Pancreas (tissue), 10 donors: ENCODE results near the gene GSAP. TPM values are rescaled to one million over a fixed set of nuclear protein-coding genes. Genes with fewer than 3 reads are reported as not detected.
A peak's percentile ranks its signal among the peaks of the same experiment; 100 is the strongest.

Experiments
- ATAC-seq, 4 donors: fragments of 200-7000 bp; cut with Tn5 transposase; one replicate each; pipeline versions ENCODE4 v1.8.0 to v1.9.1; 2020; ENCODE audit warnings: mild to moderate bottlenecking in 4 of 4, moderate library complexity in 4 of 4
- DNase-seq, 6 donors: peaks; one replicate each; pipeline ENCODE4 v3.0.0-alpha.2; 2020
- FAIRE-seq: peaks from 2 replicates; lab custom pipeline; 2012; peaks lifted over from hg19 to GRCh38; lab: Jason Lieb, UNC
- H3K27ac ChIP-seq, 4 donors: fragments of 200-600 bp; sonication (generic); 1 replicate in 3 of 4; 2 replicates in 1 of 4; pipeline versions ENCODE4 v1.5.0 to v1.8.0; 2020
- H3K27me3 ChIP-seq, 4 donors: fragments of 200-600 bp; one replicate each; pipeline ENCODE4 v1.8.0; 2021
- H3K36me3 ChIP-seq, 3 donors: fragments of 200-600 bp; sonication (generic) in 1 of 3; one replicate each; pipeline versions ENCODE4 v1.5.0 to v1.8.0; 2020 to 2021
- H3K4me1 ChIP-seq, 3 donors: fragments of 200-600 bp; one replicate each; pipeline ENCODE4 v1.8.0; 2021
- H3K4me3 ChIP-seq, 4 donors: fragments of 200-600 bp; sonication (generic) in 2 of 4; one replicate each; pipeline versions ENCODE4 v1.5.0 to v1.8.0; 2020 to 2021
- H3K9me3 ChIP-seq, 4 donors: fragments of 200-600 bp; one replicate each; pipeline ENCODE4 v1.8.0; 2021
- CTCF ChIP-seq, 4 donors: fragments of 200-600 bp; sonication (generic) in 3 of 4; IDR thresholded peaks; one replicate each; pipeline versions ENCODE4 v1.5.0 to v1.8.0; 2021; ENCODE audit warnings: antibody characterized with exemption in 4 of 4
- WGBS, 2 donors: extraction: QIAGEN DNeasy Blood & Tissue Kit; methylation state at CpG; one replicate each; pipeline ENCODE4 v1.1.7; 2013; 5-methylcytosine and 5-hydroxymethylcytosine counted together
- intact Hi-C, 3 donors: fragments of 100-400 bp; cut with DNase I; formaldehyde crosslinking; loops; one replicate each; pipeline versions ENCODE4 v1.11.1 to v1.14.2; 2022
- polyA plus RNA-seq, 2 donors: library from polyadenylated mRNA; stranded (reverse); fragments of 200-250 nt; gene quantifications; one replicate each; pipeline ENCODE4 v1.2.3, GENCODE V29; 2013
- total RNA-seq, 6 donors: library from RNA; stranded (reverse); fragmentation: NEBNext Ultra II Directional in 4 of 6; extraction: Animal tissue kit (Norgen Biotek cat#: 25700) in 4 of 6; gene quantifications; one replicate each; pipeline versions ENCODE4 v1.2.1 to v1.2.4, GENCODE V29; 2021 to 2023
- donor health status: healthy with polysubstance abuse.
- donor health status: DM: no; HTN: no; CAD: no; lungs with moderate emphysema.
- donor health status: DM: no; HTN: no; CAD: no.
- donor health status: control.
- donor health status: control.
- donor health status: Bipolar disorder and iron deficiency.
- donor health status: DM: yes; HTN: yes; CAD: no.
- donor health status: DM: no; HTN: no; CAD: no.
- donor health status: DM: no; HTN: no; CAD: no.
- donor health status: DM: yes; HTN: yes; CAD: no.

Gene GSAP
- total and polyA plus RNA-seq, 8 donors: 5.3 to 22.7 (median 8.7) TPM

- H3K9me3 ChIP-seq: no peaks in the 10 kb centered on the region
- H3K36me3 ChIP-seq: no peaks in the 10 kb centered on the region
- ATAC-seq (peak in 1 of 4 donors; percentile 44), DNase-seq (no peak), FAIRE-seq (no peak)
- H3K4me1 ChIP-seq: no peaks in the 10 kb centered on the region
- TF ChIP-seq CTCF (IDR thresholded peaks at IDR 0.05): no peak
- H3K4me3 ChIP-seq: no peak overlapping the region
- 42 to 51% methylated on average over 5 of the region's 5 CpGs for WGBS, 2 donors
- H3K27ac ChIP-seq: no peak overlapping the region
- intact Hi-C loops: no loop called here
- no peaks in the 10 kb centered on the region for H3K27me3 ChIP-seq
These were observed 9.9 kb upstream of the GSAP start for GRCh38 chr7:77426052-77426404.

- no peak for TF ChIP-seq CTCF (IDR thresholded peaks at IDR 0.05)
- no peaks in the 10 kb centered on the region for H3K4me1 ChIP-seq
- no peaks in the 10 kb centered on the region for H3K36me3 ChIP-seq
- no peak for DNase-seq
- H3K4me3 ChIP-seq: no peak overlapping the region
- intact Hi-C loops: no loop called here
- no peaks in the 10 kb centered on the region for H3K9me3 ChIP-seq
- WGBS, 2 donors: 46 to 48% methylated on average over 10 of the region's 10 CpGs
- H3K27me3 ChIP-seq: no peaks in the 10 kb centered on the region
- no peak for ATAC-seq
- FAIRE-seq: no peak
- H3K27ac ChIP-seq: no peak overlapping the region
These were observed 9.2 kb upstream of the GSAP start for GRCh38 chr7:77425101-77426051.

- Histone ChIP-seq H3K9me3 (no peaks in the 10 kb centered on the region), H3K27me3 (no peaks in the 10 kb centered on the region), H3K27ac (no peak overlapping the region), H3K36me3 (no peaks in the 10 kb centered on the region), H3K4me3 (no peak overlapping the region), H3K4me1 (no peaks in the 10 kb centered on the region)
- DNase-seq: no peak
- intact Hi-C loops: no loop called here
- ATAC-seq: no peak
- FAIRE-seq: no peak
- no peak for TF ChIP-seq CTCF (IDR thresholded peaks at IDR 0.05)
These were observed 6.4 kb upstream of the GSAP start for GRCh38 chr7:77422500-77422899.

GRCh38 chr7:77420986-77421672, 5.0 kb upstream of the GSAP start:
- TF ChIP-seq CTCF (IDR thresholded peaks at IDR 0.05): no peak
- ATAC-seq: no peak
- peaks cover 0 to 6% (median 0%) of the 10 kb centered on the region in 3 donors for H3K4me1 ChIP-seq
- H3K27ac ChIP-seq: peak overlapping the region in 1 of 4 donors; percentile 39
- H3K9me3 ChIP-seq: no peaks in the 10 kb centered on the region
- WGBS, 2 donors: 60 to 80% methylated on average over 4 of the region's 4 CpGs
- H3K4me3 ChIP-seq: no peak overlapping the region
- intact Hi-C loops: no loop called here
- no peaks in the 10 kb centered on the region for H3K36me3 ChIP-seq
- no peak for DNase-seq
- FAIRE-seq: no peak
- no peaks in the 10 kb centered on the region for H3K27me3 ChIP-seq
